H1 (cell line): ENCODE data around the gene LAMP1. TPM values are rescaled to one million over a fixed set of nuclear protein-coding genes. Genes with fewer than 3 reads are reported as not detected.
"Not testable (repeated sequence)": the region's sequence is repeated elsewhere in the genome, so short reads cannot be mapped to it uniquely, and the experiment has no call there.

Experiments
- CTCF ChIA-PET: fragments of 300-600 bp; sonication (Branson Sonifier 250); formaldehyde crosslinking; loops from one replicate; lab custom pipeline; 2021; ENCODE audit not compliant: partially characterized antibody; lab: Charles Lee
- POLR2A ChIA-PET: fragments of 300-600 bp; sonication (Branson Sonifier 250); formaldehyde crosslinking; loops from one replicate; lab custom pipeline; 2021; ENCODE audit warnings: inconsistent platforms; ENCODE audit not compliant: partially characterized antibody; lab: Charles Lee
- DNase-seq, 2 experiments: peaks; one replicate each; pipeline versions ENCODE4 v3.0.0 to v3.0.0-alpha.2; 2010 to 2022; ENCODE audit warnings: low spot score in 2 of 2, low read depth in 1 of 2, mixed read lengths in 1 of 2
- FAIRE-seq: peaks from 2 replicates; lab custom pipeline; 2011; peaks lifted over from hg19 to GRCh38; lab: Jason Lieb, UNC
- H2AFZ ChIP-seq: 2 replicates; pipeline ENCODE4 v1.8.1; 2012; ENCODE audit warnings: low read length, inconsistent platforms
- H2AK5ac ChIP-seq: 2 replicates; pipeline ENCODE4 v1.6.1; 2013; ENCODE audit warnings: low read depth, low read length
- H2BK120ac ChIP-seq: replicated peaks from 2 replicates; pipeline ENCODE3; 2013; ENCODE audit warnings: low read depth, low read length, inconsistent platforms
- H2BK12ac ChIP-seq: 2 replicates; pipeline ENCODE4 v1.6.1; 2013; ENCODE audit warnings: low read depth, low read length
- H2BK15ac ChIP-seq: 2 replicates; pipeline ENCODE4 v1.6.1; 2013; ENCODE audit warnings: low read length
- H2BK20ac ChIP-seq: 2 replicates; pipeline ENCODE4 v1.6.1; 2013; ENCODE audit warnings: low read length
- H2BK5ac ChIP-seq: 2 replicates; pipeline ENCODE4 v1.6.1; 2013; ENCODE audit warnings: low read depth, low read length
- H3K14ac ChIP-seq: 2 replicates; pipeline ENCODE4 v1.6.1; 2013; ENCODE audit warnings: inconsistent platforms; ENCODE audit not compliant: insufficient read length
- H3K18ac ChIP-seq: 2 replicates; pipeline ENCODE4 v1.6.1; 2013; ENCODE audit warnings: low read length; ENCODE audit errors: extremely low read depth
- H3K23ac ChIP-seq: 2 replicates; pipeline ENCODE4 v1.6.1; 2013; ENCODE audit warnings: inconsistent platforms; ENCODE audit not compliant: insufficient read length
- H3K23me2 ChIP-seq: 2 replicates; pipeline ENCODE4 v1.6.1; 2013; ENCODE audit warnings: low read depth, low read length
- H3K27ac ChIP-seq: 2 replicates; pipeline ENCODE4 v1.6.1; 2011; ENCODE audit warnings: low read depth, low read length, inconsistent platforms
- H3K27me3 ChIP-seq, 4 experiments: replicated peaks in 1 of 4; 1 replicate in 1 of 4; 2 replicates in 3 of 4; pipeline versions ENCODE4 v1.6.1 to v1.8.1; 2011 to 2013; ENCODE audit warnings: low read length in 3 of 4, mild to moderate bottlenecking in 3 of 4, inconsistent platforms in 2 of 4, mixed read lengths in 2 of 4, moderate library complexity in 1 of 4; ENCODE audit not compliant: control insufficient read depth in 3 of 4, insufficient read depth in 3 of 4; ENCODE audit errors: extremely low read depth in 1 of 4
- H3K36me3 ChIP-seq, 4 experiments: 2 replicates each; pipeline versions ENCODE4 v1.6.1 to v1.8.1; 2011 to 2013; ENCODE audit warnings: mild to moderate bottlenecking in 4 of 4, low read length in 3 of 4, moderate library complexity in 2 of 4, control low read depth in 1 of 4, inconsistent platforms in 1 of 4; ENCODE audit not compliant: insufficient read depth in 4 of 4, control insufficient read depth in 2 of 4
- H3K4ac ChIP-seq: replicated peaks from 2 replicates; pipeline ENCODE3; 2013; ENCODE audit warnings: low read length, low read depth, mixed read lengths, inconsistent platforms; ENCODE audit not compliant: insufficient read length
- H3K4me1 ChIP-seq, 4 experiments: replicated peaks in 1 of 4; 1 replicate in 1 of 4; 2 replicates in 3 of 4; pipeline versions ENCODE4 v1.6.1 to v1.8.1; 2011 to 2013; ENCODE audit warnings: low read length in 3 of 4, inconsistent platforms in 2 of 4, mixed read lengths in 1 of 4; ENCODE audit not compliant: insufficient read depth in 4 of 4, control insufficient read depth in 3 of 4
- H3K4me2 ChIP-seq, 2 experiments: 2 replicates each; pipeline versions ENCODE4 v1.6.1 to v1.8.1; 2011 to 2013; ENCODE audit warnings: low read depth in 2 of 2, low read length in 2 of 2, control low read depth in 1 of 2, inconsistent platforms in 1 of 2, mild to moderate bottlenecking in 1 of 2; ENCODE audit not compliant: insufficient read depth in 1 of 2
- H3K4me3 ChIP-seq, 4 experiments: fragments of 200-600, 300-600 bp in 1 of 4; sonication (generic), shearing (Covaris generic), sonication (Bioruptor Twin) in 1 of 4; 2 replicates each; pipeline versions ENCODE4 v1.5.1 to v1.8.1; 2011 to 2016; ENCODE audit warnings: low read length in 4 of 4, low read depth in 3 of 4, control low read depth in 2 of 4, inconsistent platforms in 2 of 4, mild to moderate bottlenecking in 2 of 4, mixed read lengths in 1 of 4, moderate library complexity in 1 of 4; ENCODE audit not compliant: insufficient read depth in 2 of 4; ENCODE audit errors: extremely low read depth in 1 of 4
- H3K56ac ChIP-seq: replicated peaks from 2 replicates; pipeline ENCODE3; 2013; ENCODE audit warnings: low read depth, mild to moderate bottlenecking, mixed read lengths, low read length, inconsistent platforms; ENCODE audit not compliant: insufficient read length
- H3K79me1 ChIP-seq: 2 replicates; pipeline ENCODE4 v1.6.1; 2013; ENCODE audit warnings: low read depth, low read length, control low read depth
- H3K79me2 ChIP-seq, 2 experiments: 2 replicates each; pipeline versions ENCODE4 v1.6.1 to v1.8.1; 2012 to 2013; ENCODE audit warnings: low read length in 2 of 2, mild to moderate bottlenecking in 2 of 2, inconsistent platforms in 1 of 2; ENCODE audit not compliant: insufficient read depth in 2 of 2, control insufficient read depth in 1 of 2
- H3K9ac ChIP-seq, 4 experiments: replicated peaks in 1 of 4; 1 replicate in 1 of 4; 2 replicates in 3 of 4; pipeline versions ENCODE4 v1.6.1 to v1.8.1; 2011 to 2013; ENCODE audit warnings: low read depth in 3 of 4, low read length in 3 of 4, control low read depth in 2 of 4, mild to moderate bottlenecking in 2 of 4, moderate library complexity in 2 of 4, inconsistent platforms in 1 of 4; ENCODE audit errors: extremely low read depth in 1 of 4
- H3K9me3 ChIP-seq, 2 experiments: 2 replicates each; pipeline versions ENCODE4 v1.6.1 to v1.8.1; 2012 to 2013; ENCODE audit warnings: mild to moderate bottlenecking in 2 of 2, moderate library complexity in 2 of 2, control low read depth in 1 of 2, inconsistent platforms in 1 of 2, low read depth in 1 of 2, low read length in 1 of 2, mixed read lengths in 1 of 2; ENCODE audit not compliant: insufficient read depth in 2 of 2
- H4K20me1 ChIP-seq, 2 experiments: replicated peaks in 1 of 2; 2 replicates each; pipeline versions ENCODE3 to v1.8.1; 2011 to 2013; ENCODE audit warnings: inconsistent platforms in 2 of 2, low read length in 2 of 2, mild to moderate bottlenecking in 1 of 2; ENCODE audit not compliant: insufficient read depth in 2 of 2, control insufficient read depth in 1 of 2
- H4K5ac ChIP-seq: 2 replicates; pipeline ENCODE4 v1.6.1; 2013; ENCODE audit warnings: low read length, low read depth, mixed read lengths, inconsistent platforms; ENCODE audit not compliant: insufficient read length
- H4K8ac ChIP-seq: 2 replicates; pipeline ENCODE4 v1.8.0; 2013; ENCODE audit warnings: mild to moderate bottlenecking, moderate library complexity, low read length, inconsistent platforms; ENCODE audit not compliant: insufficient read depth; ENCODE audit errors: extremely low read depth
- H4K91ac ChIP-seq: replicated peaks from 2 replicates; pipeline ENCODE3; 2013; ENCODE audit warnings: low read length, mixed read lengths, inconsistent platforms; ENCODE audit not compliant: insufficient read length
- BACH1 ChIP-seq: IDR thresholded peaks from 2 replicates; pipeline ENCODE4 v1.6.1; 2012; ENCODE audit warnings: low read length, improper control_type of control experiment
- CTBP2 ChIP-seq: IDR thresholded peaks from 2 replicates; pipeline ENCODE4 v1.7.0; 2011; ENCODE audit warnings: borderline replicate concordance, mild to moderate bottlenecking, moderate library complexity, mixed read lengths, low read length; ENCODE audit not compliant: insufficient read depth, insufficient read length
- EZH2 ChIP-seq: fragments of 200-600 bp; sonication (generic); IDR thresholded peaks from 2 replicates; pipeline ENCODE4 v1.7.1; 2012; ENCODE audit warnings: low read depth, mild to moderate bottlenecking, moderate library complexity, low read length, inconsistent platforms; ENCODE audit not compliant: severe bottlenecking
- SUZ12 ChIP-seq: fragments of 200-600 bp; sonication (generic); IDR thresholded peaks from 2 replicates; pipeline ENCODE4 v1.6.1; 2012; ENCODE audit warnings: mild to moderate bottlenecking, inconsistent platforms, low read length, moderate library complexity, mixed read lengths
- WGBS, 2 experiments: shearing (Covaris generic) in 1 of 2; methylation state at CpG; one replicate each; pipeline versions ENCODE4 v1.1.6 to v1.1.7; 2013 to 2015; ENCODE audit warnings: low lambda C conversion rate in 2 of 2, mixed read lengths in 2 of 2, inconsistent platforms in 1 of 2, low coverage in 1 of 2, missing lambda C conversion rate in 1 of 2; ENCODE audit not compliant: insufficient replicate concordance in 2 of 2, insufficient coverage in 1 of 2, insufficient read length in 1 of 2; ENCODE audit errors: extremely low coverage in 1 of 2, missing lambda C conversion rate in 1 of 2; 5-methylcytosine and 5-hydroxymethylcytosine counted together
- polyA plus RNA-seq, 7 experiments: library from polyadenylated mRNA; depleted of rRNA in 3 of 7; stranded (reverse) in 5 of 7; unstranded in 2 of 7; fragments of >200 nt in 5 of 7; fragments of 200-250 nt in 2 of 7; gene quantifications; 1 replicate in 5 of 7; 2 replicates in 1 of 7; 4 replicates in 1 of 7; pipeline versions ENCODE4 v1.2.1 to v1.2.3, GENCODE V29; 2011 to 2013; ENCODE audit warnings: missing spikeins in 2 of 7, mixed read lengths in 2 of 7
- total RNA-seq: library from RNA; stranded (reverse); fragmentation: NEBNext Ultra II Directional; extraction: Animal tissue kit (Norgen Biotek cat#: 25700); gene quantifications from 2 replicates; pipeline ENCODE4 v1.2.1, GENCODE V29; 2021

LAMP1 gene
- total and polyA plus RNA-seq, 2 of the 8 experiments (the other 6 are each of a cell fraction or from before 2014, with no cell fraction given), result 97.6 to 140 TPM

DNA sequence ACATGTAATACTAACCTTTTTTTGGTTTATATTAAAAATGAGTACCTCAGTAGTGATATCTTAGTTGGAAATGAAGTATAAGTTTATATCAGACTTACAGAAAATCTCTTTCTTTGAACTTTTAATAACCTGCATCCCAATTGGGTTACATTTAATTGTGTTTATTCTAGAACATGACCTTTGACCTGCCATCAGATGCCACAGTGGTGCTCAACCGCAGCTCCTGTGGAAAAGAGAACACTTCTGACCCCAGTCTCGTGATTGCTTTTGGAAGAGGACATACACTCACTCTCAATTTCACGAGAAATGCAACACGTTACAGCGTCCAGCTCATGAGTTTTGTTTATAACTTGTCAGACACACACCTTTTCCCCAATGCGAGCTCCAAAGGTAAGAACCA lies 12.4 kb downstream of the LAMP1 start (continued):
- TF ChIP-seq CTBP2 (no peak), BACH1 (no peak), EZH2 (no peak), SUZ12 (no peak)

DNA sequence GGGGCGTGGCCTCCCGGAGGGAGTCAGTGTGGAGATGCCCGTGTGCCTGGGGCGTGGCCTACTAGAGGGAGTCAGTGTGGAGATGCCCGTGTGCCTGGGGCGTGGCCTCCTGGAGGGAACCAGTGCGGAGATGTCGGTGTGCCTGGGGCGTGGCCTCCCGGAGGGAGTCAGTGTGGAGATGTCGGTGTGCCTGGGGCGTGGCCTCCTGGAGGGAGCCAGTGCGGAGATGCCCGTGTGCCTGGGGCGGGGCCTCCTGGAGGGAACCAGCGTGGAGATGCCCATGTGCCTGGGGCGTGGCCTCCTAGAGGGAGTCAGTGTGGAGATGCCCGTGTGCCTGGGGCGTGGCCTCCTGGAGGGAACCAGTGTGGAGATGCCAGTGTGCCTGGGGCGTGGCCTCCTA lies 17.1 kb downstream of the LAMP1 start:
- H3K36me3 ChIP-seq, result peaks cover 9 to 24% (median 16%) of the 10 kb centered on the region in 4 experiments; a peak in 7 of 8 replicates
- H2BK12ac ChIP-seq, H2BK20ac ChIP-seq, H4K8ac ChIP-seq, H3K27ac ChIP-seq, H3K18ac ChIP-seq, H3K23ac ChIP-seq, H3K4me2 ChIP-seq, DNase-seq, H3K27me3 ChIP-seq, H2BK5ac ChIP-seq, POLR2A ChIA-PET, H3K9ac ChIP-seq, H3K14ac ChIP-seq, H2BK15ac ChIP-seq, H3K56ac ChIP-seq, H3K4me1 ChIP-seq, H3K9me3 ChIP-seq, CTCF ChIA-PET, H2BK120ac ChIP-seq, H3K23me2 ChIP-seq, H4K5ac ChIP-seq, H2AFZ ChIP-seq, H3K79me1 ChIP-seq, H3K4me3 ChIP-seq, H2AK5ac ChIP-seq, FAIRE-seq, H4K91ac ChIP-seq, H3K4ac ChIP-seq: not testable (repeated sequence)
- peaks cover 0 to 12% of the 10 kb centered on the region in 2 experiments; a peak in 1 of 4 replicates for H3K79me2 ChIP-seq
- peaks cover 6 to 18% of the 10 kb centered on the region in 2 experiments for H4K20me1 ChIP-seq
- WGBS, 2 experiments, result 91% methylated on average over 13 of the region's 20 CpGs; no CpG with 5 or more reads in 1 of the 2 experiments
